GM19035 (cell line): ENCODE data around the gene ORAI1.
A peak's percentile ranks its signal among the peaks of the same experiment; 100 is the strongest.
"Not testable (repeated sequence)": the region's sequence is repeated elsewhere in the genome, so short reads cannot be mapped to it uniquely, and the experiment has no call there.

Experiments used
- ATAC-seq: cut with Tn5 transposase; IDR thresholded peaks from one replicate; pipeline ENCODE4 v1.9.1; 2021; ENCODE audit not compliant: unreplicated experiment

The ORAI1 gene

DNA sequence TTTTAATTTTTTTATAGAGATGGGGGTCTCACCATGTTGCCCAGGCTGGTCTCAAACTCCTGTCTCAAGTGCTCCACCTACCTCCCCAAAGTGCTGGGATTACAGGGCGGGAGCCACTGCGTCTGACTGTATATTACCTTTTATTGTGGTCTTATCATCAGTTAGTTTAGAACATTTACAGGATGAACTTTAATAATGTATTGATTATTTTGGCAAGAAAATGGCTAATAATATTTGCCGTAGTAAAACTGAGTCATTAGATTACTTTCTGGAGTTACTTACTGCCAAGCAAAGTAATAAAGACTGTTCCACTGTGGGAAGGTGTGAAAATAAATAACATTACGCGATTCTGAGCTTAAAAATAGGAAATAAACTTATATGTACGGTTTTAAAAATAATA, 23.6 kb upstream of the ORAI1 start:
- no peak for ATAC-seq

DNA sequence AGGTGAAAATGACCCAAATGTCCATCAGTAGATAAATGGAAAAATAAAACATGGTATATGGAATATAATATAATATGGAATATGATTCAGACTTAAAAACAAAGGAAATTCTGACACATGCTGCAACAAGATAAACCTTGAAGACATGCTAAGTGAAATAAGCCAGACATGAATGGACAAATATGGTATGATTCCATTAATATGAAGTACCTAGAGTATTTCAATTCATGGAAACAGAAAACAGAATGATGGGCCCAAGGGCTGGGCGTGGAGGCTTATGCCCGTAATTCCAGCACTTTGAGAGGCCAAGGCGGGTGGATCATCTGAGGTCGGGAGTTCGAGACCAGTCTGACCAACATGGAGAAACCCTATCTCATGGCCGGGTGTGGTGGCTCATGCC, 22.7 kb upstream of the ORAI1 start:
- no peak for ATAC-seq

DNA sequence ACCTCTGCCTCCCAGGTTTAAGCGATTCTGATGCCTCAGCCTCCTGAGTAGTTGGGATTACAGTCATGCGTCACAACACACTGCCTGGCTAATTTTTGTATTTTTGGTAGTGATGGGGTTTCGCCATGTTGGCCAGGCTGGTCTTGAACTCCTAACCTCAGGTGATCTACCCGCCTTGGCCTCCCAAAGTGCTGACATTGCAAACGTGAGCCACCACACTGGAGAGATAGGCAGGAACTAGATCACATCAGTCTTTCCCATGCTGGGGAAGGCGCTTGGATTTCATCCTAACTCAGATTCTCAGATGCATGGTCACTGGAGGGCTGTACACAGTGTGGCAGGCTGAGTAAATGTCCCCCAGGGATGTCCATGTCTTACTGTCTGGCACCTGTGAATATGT, 18.0 kb upstream of the ORAI1 start:
- no peak for ATAC-seq

DNA sequence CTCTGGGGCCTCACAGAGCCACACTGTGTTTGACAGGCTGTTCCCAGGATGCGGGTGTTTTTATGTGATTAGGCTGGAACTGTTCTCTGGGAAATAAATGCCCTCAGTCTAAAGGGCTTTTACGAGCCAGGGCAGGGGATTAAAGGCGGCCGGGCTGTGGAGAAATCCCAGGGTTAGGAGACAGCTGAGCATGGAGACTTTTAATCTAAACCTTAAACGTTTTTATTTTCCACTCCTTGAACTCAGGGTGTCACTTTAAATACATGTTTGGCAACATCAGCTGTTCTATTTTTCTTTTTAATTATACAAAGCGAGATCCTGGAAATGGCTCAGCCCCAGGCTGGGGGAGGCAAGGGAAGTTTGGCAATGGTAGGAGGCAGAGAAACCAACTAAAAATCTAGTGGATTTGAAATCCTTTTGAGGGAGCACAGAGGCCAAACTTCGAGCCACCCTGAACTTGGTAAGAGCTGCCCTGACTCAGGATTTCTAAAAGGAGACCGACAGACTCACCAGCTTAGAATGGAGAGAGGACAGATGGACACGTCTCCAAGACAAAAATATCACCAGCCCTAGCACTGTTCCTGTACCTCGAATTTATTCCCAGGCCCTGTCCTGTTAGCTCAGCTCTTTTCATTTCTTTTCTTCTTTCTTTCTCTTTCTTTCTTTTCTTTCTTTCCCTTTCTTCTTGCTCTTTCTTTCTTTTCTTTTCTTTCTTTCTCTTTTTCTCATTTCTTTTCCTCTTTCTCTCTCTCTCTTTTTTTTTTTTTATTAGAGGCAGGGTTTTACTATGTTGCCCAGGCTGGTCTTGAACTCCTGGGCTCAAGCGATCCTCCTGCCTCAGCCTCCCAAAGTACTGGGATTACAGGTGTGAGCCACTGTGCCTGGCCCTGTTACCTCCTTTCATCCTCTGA, 15.8 kb upstream of the ORAI1 start:
- ATAC-seq, result no peak

DNA sequence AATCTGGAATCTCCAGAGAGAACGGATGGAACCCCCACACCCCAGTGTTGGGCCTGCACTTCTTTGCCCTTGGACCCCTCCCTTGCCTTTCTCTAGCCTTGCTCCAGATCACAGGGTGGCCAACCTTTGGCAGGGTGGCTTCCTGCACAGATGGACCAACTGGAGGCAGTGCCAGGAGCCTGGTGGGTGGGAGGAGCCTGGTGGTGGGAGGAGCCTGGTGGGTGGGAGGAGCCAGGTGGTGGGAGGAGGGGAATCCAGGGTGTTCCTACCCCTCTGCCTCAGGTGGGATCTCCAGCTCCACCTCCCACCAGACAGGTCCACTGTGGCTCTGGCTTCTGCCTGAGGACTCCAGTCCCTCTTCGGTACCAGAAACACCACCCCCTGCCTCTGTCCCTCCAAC, 15.0 kb upstream of the ORAI1 start:
- ATAC-seq, result no peak

DNA sequence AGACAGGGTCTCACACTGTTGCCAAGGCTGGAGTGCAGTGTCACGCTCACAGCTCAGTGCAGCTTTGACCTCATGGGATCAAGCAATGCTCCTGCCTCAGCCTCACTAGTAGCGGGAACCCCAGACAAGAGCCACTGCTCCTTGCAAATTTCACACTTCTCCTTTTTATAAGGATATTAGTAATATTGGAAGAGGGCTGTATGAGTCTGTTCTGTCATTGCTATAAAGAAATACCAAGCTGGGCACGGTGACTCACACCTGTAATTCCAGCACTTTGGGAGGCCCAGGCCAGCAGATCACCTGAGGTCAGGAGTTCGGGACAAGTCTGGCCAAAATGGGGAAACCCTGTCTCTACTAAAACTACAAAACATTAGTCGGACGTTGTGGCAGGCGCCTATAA, 12.9 kb upstream of the ORAI1 start:
- no peak for ATAC-seq

DNA sequence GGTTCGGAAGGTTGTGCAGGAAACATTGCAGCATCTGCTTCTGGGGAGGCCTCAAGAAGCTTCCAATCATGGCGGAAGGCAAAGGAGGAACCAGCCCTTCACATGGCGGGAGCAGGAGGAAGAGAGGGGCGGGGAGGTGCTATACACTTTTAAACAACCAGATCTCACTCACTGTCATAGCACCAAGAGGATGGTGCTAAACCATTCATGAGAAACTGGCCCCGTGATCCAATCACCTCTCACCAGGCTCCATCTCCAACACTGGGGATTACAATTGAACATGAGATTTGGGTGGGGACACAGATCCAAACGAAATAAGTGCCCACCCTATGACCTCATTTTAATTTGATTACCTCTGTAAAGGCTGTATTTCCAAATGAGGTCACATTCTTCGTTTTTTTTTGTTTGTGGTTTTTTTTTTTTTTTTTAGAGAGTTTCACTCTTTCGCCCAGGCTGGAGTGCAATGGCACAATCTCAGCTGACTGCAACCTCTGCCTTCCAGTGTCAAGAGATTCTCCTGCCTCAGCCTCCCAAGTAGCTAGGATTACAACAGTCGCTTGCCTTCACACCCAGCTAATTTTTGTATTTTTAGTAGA, 11.4 kb upstream of the ORAI1 start:
- no peak for ATAC-seq

DNA sequence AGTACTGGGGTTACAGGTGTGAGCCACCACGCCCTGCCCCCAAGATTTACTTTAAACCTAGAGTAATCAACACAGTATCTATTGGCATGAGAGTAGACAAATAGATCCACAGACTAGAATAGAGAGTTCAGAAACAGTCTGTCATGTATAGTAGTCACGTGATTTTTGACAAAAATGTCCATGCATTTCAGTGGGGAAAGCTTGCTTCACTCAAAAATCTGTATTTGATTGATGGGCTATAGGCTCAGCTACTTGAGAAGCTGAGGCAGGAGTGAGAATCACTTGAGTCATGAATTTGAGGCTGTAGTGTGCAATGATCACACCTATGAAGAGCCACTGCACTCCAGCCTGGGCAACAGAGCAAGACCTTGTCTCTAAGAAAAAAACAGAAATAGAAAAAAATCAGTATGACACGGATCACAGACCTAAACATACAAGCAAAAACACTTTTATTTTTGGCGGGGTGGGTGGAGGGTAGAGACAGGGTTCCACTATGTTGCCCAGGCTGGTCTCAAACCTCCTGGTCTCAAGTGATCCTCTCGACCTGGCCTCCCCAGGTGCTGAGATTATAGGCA, 7.6 kb upstream of the ORAI1 start:
- ATAC-seq, result no peak

DNA sequence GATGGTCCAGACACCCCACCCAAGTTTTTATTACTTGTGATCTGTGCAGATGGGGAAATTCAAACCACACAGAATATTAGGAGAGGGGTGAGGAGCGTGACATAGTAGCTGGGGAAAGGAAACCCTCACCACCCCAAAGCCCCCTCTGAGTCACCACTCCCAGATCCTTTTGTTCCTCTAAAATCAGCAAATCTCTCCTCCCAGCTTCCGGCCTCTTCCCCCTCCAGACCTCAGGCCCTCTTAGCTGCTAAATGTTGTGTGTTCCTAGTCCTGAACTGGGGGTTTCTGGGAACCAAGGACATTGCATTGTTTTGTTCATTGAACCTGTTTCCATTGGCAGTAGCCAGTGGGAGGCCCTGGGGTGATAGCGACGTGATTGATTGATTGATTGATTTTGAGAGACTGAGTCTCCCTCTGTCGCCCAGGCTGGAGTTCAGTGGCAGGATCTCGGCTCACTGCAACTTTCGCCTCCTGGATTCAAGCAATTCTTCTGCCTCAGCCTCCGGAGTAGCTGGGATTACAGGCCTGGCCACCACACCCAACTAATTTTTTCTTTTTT, 5.9 kb upstream of the ORAI1 start:
- ATAC-seq, result no peak

DNA sequence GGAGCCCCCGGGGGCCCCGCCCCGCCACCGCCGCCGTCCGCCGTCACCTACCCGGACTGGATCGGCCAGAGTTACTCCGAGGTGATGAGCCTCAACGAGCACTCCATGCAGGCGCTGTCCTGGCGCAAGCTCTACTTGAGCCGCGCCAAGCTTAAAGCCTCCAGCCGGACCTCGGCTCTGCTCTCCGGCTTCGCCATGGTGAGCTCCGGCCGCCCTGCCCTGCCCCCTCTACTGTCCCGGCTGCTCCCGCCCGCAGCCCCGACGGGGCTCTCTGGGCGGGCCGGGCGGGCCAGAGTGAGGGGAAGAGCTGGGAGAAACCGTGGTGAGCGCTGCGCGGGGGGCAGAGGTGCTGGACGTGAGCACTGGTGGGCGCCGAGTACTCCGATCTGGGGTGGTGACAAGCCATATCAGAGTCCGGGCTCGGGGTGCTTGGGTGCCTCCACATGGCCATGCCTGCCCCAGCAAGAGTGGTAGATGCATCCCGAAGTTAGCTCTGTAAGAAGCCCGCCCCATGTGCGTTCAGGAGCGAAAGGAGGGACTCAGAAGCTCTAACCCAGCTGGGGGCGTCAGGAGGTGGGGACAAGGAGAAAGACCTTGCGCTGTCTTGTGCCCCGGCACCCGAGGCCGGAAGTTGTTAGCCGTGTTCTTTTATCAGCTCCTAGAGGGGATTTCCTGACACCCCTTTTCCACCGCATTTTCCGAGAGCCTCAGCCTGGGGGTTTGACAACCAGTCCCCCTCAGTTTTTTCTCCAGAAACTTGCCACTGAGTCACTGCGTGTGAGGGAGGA, 717 bp downstream of the ORAI1 start:
- ATAC-seq, result peak; percentile 37

DNA sequence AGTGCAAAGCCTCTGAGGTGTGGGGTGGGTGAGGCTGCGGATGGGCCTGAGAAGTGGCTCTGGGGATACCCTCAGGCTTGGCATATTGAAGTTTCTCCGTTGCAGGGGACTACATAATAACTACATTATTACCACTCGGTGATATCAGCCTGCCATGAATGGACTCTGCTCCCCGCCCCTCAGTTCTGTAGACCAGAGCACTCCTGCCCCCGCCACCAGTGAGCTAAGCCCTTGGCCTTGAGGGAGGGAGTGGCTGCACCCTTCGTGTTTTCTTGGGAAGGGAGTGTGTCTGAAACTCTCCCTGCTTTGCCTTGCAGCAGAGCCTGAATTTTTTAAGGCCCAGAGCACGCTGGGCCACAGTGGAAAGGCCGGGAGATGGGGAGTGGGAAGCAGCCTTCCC, 1.7 kb downstream of the ORAI1 start:
- ATAC-seq, result no peak

DNA sequence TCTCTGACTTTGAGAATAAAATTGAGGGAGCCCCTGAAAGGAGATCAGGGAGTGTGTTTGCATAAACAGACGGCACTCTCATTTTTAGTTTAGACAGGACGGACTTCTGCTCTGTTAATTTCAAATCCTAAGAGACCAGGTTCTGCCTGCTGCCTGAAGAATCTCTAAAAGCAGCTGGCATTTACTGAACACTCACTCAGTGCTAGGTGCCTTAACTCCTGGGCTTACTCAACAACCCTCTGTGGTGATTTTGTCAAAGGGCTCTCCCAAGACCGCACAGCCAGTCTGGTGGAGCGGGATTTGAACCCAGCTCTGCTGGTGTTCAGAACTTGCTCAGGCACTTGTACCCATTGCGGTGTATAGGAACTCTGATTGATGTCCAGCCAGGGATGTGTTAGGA, 2.2 kb downstream of the ORAI1 start:
- no peak for ATAC-seq

DNA sequence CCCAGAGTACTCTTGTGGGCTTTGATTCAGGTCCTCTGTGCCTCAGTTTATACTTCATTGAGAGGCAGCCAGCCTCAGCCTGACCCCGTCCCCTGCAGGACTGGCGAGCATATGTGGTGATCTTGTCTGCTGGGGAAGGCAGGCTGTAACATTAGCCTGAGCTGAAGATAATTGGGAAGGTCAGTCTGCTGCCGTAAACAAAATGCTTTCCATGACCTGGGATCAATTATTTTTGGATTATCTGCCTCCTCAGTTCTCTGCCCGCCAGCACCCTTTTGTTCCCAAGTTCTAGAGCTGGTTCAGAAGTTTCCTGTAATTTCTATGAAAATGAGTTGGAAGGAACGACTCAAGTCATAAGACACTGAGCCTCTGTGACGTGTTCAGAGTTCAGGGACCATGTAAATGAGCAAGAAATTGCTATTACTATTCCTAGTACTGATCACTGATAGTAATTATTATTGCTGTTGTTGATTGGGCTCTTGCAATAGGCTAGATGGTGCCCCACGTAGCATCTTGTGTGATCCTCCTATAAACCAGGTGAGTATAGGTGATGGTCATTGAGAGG, 4.5 kb downstream of the ORAI1 start:
- ATAC-seq, result no peak

DNA sequence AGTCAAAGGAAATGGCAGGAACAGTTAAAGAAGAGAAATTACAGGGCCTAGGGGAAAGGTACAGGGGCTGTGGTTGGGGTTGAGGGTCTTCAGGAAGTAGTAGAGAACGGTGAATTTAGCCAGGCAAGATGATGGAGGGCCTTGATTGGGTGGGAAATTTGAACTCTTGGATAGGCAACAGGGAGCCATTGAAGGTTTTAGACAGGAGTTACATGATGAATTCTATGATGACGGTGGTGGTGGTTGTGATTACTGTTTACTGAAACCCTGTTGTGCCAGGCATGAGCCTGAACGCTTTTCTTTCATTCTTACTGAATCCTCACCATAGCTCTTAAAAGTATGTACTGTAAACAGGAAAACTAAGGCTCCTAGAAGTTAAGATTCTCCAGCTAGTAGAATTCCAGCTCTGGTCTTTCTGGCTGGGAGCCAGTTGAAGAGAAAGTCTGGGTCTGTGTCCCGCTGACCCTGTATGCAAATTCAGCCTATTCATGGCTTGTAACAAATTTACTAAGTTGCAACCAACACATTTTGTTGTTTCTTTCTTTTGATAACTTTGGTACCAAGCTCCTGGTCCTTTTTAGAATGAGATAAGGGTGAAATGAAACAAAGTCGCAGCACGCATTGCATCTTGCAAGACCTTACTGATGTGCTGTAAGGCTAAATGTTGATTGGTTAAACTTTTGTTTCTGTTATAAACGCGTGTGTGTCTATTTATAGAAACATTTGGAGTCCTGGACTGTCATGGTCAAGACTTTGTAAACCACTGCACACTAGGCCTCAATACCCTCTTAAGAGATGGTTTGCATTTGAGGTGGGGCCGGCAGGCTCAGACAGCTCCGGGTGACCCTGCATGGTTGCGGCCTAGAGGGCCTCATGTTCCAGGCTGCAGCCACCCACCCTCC, 6.0 kb downstream of the ORAI1 start:
- no peak for ATAC-seq

DNA sequence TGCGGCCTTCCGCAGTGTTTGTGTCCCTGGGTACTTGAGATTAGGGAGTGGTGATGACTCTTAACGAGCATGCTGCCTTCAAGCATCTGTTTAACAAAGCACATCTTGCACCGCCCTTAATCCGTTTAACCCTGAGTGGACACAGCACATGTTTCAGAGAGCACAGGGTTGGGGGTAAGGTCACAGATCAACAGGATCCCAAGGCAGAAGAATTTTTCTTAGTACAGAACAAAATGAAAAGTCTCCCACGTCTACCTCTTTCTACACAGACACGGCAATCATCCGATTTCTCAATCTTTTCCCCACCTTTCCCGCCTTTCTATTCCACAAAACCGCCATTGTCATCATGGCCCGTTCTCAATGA, 7.5 kb downstream of the ORAI1 start:
- not testable (repeated sequence) for ATAC-seq

DNA sequence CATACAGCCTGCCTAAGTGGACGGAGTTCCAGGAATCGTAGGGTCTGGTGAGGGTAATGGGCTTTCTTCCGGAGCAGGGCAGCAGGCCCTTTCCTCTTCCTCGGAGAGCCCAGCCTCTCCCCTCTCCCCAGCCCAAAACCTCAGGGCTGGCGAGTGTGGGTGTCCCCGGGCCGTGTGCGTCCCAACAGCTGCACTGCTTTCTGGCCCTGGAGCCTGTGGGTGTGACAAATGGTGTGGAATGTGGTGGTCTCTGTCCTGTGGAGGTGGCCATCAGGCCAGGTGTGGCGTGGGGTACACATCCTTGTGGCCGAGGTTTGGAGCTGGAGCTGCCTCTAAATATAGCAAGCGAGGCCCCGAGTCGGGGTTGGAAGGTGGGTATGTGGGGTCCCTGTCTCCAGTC, 8.5 kb downstream of the ORAI1 start:
- no peak for ATAC-seq

DNA sequence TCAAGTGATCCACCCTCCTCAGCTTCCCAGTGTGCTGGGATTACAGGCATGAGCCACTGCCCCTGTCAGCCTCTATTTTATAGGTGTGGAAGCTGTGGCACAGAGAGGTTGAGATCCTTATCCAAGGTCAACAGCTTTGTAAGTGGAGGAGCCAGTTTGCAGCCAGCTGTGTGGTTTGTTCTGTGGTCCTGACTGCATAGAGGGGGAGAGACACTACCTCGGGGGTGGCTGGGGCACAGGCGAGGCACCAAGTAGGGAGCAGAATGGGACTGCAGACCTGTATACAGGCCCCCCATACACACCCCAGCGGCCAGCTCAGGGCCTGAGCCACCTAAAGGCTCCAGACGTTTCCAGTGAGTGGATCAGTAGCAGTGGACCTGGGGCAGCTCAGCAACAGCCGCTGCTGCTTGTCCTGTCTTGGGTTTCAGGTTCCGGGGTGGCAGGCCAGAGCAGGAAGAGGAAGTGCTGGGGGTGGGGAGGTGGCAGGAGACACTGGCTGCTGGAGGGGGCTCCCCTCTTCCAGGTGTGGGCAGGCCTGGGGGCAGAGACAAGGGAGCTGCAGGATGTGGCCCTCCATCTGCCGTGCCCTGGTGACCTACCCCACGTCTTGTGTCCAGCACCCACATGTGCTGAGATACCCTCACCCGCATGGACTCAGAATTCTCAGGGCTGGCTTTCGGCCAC, 11.0 kb downstream of the ORAI1 start:
- peak; percentile 52 for ATAC-seq

DNA sequence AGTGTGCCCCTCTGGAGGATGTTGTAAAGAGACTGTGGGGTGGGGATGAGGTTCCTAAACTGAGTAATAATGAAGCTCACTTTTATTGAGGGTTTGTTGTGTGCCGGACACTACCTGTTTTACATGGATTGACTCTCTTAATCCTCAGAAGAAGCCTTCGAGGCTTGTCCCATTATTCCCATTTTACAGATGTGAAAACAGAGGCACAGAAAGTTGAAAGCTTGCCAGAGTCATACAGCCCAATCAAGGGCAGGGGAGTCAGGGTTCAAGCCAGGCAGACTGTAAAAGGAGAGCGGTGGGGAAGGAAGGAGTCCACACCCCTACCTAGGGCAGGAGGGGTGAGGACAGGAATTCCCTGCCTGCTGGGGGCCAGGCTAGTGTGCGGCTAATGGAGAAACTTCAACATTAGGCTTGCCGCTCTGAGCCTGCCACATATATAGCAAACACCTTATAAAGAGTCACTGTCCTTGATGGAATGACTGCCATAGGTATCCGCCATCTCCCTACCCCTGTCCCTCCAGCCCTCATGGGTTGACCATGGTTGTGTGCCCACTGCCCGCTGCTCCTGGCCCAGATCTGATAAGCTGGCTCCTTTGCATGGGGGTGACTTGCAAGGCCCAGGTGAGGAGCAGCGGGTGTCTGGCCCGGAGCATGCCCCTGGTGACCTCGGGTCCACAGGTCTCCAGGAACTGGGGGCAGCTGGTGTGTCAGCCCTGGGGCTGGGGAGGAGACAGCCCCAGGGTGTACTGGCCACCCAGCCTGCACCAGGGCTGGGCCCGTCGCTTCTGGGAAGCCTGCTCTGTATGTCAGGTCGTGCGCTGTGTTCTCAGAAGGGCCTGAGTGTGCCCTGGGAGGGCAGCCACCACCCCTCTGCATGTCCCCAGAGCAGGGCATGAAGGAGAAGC, 12.2 kb downstream of the ORAI1 start:
- ATAC-seq, result no peak

DNA sequence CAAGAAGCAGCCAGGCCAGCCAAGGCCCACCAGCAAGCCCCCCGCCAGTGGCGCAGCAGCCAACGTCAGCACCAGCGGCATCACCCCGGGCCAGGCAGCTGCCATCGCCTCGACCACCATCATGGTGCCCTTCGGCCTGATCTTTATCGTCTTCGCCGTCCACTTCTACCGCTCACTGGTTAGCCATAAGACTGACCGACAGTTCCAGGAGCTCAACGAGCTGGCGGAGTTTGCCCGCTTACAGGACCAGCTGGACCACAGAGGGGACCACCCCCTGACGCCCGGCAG, 15.0 kb downstream of the ORAI1 start:
- ATAC-seq, result no peak
